ENCODE results near the gene FAM72B. TPM values are rescaled to one million over a fixed set of nuclear protein-coding genes. Genes with fewer than 3 reads are reported as not detected.
A peak's percentile ranks its signal among the peaks of the same experiment; 100 is the strongest.
"Not testable (repeated sequence)": the region's sequence is repeated elsewhere in the genome, so short reads cannot be mapped to it uniquely, and the experiment has no call there.

Gene FAM72B
- total RNA-seq: 9.3 and 10.3 TPM in 2 replicates
- long read RNA-seq, transcript FAM72B-202 (4 exons, 2,396 nt): major isoform, 5 of 6 reads
- long read RNA-seq, partial matches to known transcripts: 0 of 6 reads
- long read RNA-seq, other reads (novel, unspliced or antisense): 0 of 6 reads

DNA sequence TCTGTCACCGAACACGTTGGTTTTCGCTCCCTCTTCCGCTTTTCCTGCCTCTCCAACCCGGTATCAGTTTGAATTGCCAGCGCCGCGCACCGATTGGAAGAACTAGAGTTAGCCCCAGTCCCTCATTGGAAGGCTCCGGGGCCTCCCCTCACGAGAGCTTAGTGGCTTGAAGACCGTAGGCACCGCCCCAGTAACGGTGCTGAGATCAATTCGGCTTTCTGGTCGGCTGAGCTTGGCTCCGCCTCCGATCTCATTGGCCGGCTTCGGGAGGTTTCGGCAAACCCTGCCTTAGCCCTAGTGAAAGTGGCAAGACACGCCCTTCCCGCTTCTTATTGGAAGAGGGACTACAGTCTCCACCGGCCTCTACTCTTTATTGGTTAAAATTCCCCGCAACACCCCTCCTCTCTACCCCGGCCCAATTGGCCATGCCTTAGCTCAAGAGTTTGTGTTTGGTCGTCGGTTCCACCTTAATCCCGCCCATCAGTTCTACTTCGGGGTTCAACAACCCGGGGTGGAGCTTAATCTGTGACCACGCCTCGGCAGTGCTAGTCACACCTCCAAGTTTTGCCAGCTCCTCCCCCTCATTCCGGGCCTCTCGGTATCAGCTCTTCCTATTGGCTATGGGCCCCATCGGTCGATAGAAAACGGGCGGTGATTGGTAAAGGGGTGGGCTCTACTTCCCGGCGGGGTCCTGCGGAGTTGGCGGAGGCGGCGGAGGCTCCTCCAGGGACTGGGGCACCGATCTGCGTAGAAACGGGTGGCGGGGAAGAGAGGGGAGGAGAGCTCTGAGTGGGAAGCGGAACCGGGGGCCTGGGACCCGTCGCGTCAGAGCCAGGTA is at the start of gene FAM72B, which contains the start of gene SRGAP2C:
Gene FAM72B (minus strand): TSS at position 51 of the 838 bp plus-strand sequence. CDS start 851 bp downstream, outside the sequence.
Gene SRGAP2C (plus strand): TSS at position 686 of the 838 bp plus-strand sequence. CDS start 2,472 bp downstream, outside the sequence.
- peak within 1 kb of the TSS; percentile 95 for H3K4me3 Mint-ChIP-seq
- H3K4me1 Mint-ChIP-seq; H3K27me3 Mint-ChIP-seq (ENCODE audit: low read depth); H3K36me3 Mint-ChIP-seq (ENCODE audit: low read depth); H3K9me3 Mint-ChIP-seq: not testable (repeated sequence)
- peak within 1 kb of the TSS; percentile 87 for H3K27ac Mint-ChIP-seq (ENCODE audit: unreplicated experiment)
- peak; percentile 73 for DNase-seq (ENCODE audit: low read depth, low spot score)

GRCh38 chr1:121232445-121233125 is 48.4 kb upstream of the FAM72B start:
- H3K27ac Mint-ChIP-seq (ENCODE audit: unreplicated experiment); DNase-seq (ENCODE audit: low read depth, low spot score); H3K9me3 Mint-ChIP-seq; H3K36me3 Mint-ChIP-seq (ENCODE audit: low read depth); H3K4me1 Mint-ChIP-seq; H3K27me3 Mint-ChIP-seq (ENCODE audit: low read depth); H3K4me3 Mint-ChIP-seq: not testable (repeated sequence)

GRCh38 chr1:121230636-121231035 is 46.5 kb upstream of the FAM72B start:
- not testable (repeated sequence) for DNase-seq (ENCODE audit: low read depth, low spot score); H3K9me3 Mint-ChIP-seq; H3K36me3 Mint-ChIP-seq (ENCODE audit: low read depth); H3K4me1 Mint-ChIP-seq; H3K27ac Mint-ChIP-seq (ENCODE audit: unreplicated experiment); H3K27me3 Mint-ChIP-seq (ENCODE audit: low read depth); H3K4me3 Mint-ChIP-seq

DNA sequence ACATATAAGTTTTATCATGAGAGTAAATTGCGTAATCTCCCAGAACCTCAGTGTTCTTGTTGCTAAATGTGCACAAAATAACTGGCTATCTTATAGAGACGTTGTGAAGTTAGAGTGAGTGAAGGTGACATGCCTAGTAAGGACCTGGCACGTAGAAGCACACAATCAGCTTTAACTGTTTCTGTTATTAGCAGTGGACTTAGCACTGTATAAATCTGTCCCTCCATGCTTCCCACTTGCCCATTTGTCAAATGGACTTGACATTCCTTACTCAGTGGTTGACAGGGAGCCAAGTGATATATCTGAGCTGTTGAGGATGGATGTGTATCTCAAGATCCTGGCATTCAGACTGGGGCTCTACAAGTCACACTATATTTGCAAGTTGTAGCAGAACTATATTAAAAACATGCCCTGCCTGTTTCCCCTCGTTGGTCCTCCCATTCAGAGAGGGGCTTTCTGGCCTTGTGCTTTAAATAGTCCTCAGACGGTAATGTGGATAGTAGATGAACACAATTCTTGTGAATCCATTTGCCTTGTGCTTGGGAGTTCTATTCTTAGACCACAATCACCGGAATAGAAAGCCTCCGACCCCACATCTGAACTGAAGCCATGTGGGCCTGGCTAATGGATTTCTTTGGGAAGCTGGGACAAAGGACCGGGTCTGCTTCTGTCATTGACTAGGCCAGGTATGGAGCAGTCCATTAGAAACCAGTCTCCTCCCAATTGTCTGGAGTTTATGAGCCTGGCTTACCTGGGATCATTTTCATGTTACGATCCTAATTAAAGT is 43.6 kb upstream of the FAM72B start:
- not testable (repeated sequence) for H3K27ac Mint-ChIP-seq (ENCODE audit: unreplicated experiment); H3K36me3 Mint-ChIP-seq (ENCODE audit: low read depth); H3K4me3 Mint-ChIP-seq; H3K27me3 Mint-ChIP-seq (ENCODE audit: low read depth); H3K4me1 Mint-ChIP-seq; DNase-seq (ENCODE audit: low read depth, low spot score); H3K9me3 Mint-ChIP-seq

DNA sequence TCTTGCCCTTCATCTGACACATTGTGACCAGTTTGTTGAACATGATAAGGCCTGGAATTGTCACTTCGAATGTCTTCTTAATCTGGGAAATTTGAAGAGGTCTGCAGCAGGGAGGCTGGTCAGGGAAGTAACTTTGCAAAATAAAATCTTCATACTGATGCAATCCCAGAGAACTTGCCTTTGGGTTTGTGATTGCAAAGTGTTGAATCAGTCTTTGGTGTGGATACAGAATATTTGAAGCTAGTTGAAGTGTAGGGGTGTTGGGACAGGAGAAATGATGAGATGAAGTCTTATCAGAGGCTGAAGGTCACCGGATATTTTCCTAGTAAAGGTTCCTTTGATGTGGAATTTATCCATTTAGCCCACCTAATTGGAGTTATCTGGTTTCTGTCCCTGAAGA is 42.8 kb upstream of the FAM72B start:
- H3K9me3 Mint-ChIP-seq; H3K4me3 Mint-ChIP-seq; H3K27ac Mint-ChIP-seq (ENCODE audit: unreplicated experiment); H3K36me3 Mint-ChIP-seq (ENCODE audit: low read depth); H3K4me1 Mint-ChIP-seq; DNase-seq (ENCODE audit: low read depth, low spot score); H3K27me3 Mint-ChIP-seq (ENCODE audit: low read depth): not testable (repeated sequence)

GRCh38 chr1:121226295-121226904 is 42.3 kb upstream of the FAM72B start:
- not testable (repeated sequence) for H3K27ac Mint-ChIP-seq (ENCODE audit: unreplicated experiment); DNase-seq (ENCODE audit: low read depth, low spot score); H3K9me3 Mint-ChIP-seq; H3K4me1 Mint-ChIP-seq; H3K4me3 Mint-ChIP-seq; H3K36me3 Mint-ChIP-seq (ENCODE audit: low read depth); H3K27me3 Mint-ChIP-seq (ENCODE audit: low read depth)

DNA sequence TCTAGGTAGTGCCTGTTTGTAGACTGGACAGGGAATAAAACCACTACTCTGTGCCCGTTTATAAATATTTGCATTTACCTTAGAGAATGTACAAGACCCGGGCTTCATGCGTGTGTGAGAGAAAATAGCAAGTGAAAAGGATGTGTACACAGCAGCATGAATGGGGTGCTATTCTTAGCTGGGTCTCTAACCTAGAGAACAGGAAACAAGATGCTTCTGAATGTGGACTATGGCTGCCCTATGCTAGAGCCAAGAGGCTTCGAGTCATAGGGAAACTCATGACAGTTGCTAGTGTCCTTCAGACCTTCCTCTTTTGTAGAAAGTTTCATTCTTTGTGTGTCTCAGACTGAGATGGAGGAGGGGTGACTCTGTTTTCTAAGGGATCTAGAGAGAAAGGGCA is 40.6 kb upstream of the FAM72B start:
- H3K9me3 Mint-ChIP-seq; H3K36me3 Mint-ChIP-seq (ENCODE audit: low read depth); DNase-seq (ENCODE audit: low read depth, low spot score); H3K4me1 Mint-ChIP-seq; H3K4me3 Mint-ChIP-seq; H3K27ac Mint-ChIP-seq (ENCODE audit: unreplicated experiment); H3K27me3 Mint-ChIP-seq (ENCODE audit: low read depth): not testable (repeated sequence)

- not testable (repeated sequence) for H3K9me3 Mint-ChIP-seq; H3K4me1 Mint-ChIP-seq; H3K36me3 Mint-ChIP-seq (ENCODE audit: low read depth); DNase-seq (ENCODE audit: low read depth, low spot score); H3K4me3 Mint-ChIP-seq; H3K27ac Mint-ChIP-seq (ENCODE audit: unreplicated experiment); H3K27me3 Mint-ChIP-seq (ENCODE audit: low read depth)
These were observed 37.6 kb upstream of the FAM72B start for GRCh38 chr1:121221770-121222169.

DNA sequence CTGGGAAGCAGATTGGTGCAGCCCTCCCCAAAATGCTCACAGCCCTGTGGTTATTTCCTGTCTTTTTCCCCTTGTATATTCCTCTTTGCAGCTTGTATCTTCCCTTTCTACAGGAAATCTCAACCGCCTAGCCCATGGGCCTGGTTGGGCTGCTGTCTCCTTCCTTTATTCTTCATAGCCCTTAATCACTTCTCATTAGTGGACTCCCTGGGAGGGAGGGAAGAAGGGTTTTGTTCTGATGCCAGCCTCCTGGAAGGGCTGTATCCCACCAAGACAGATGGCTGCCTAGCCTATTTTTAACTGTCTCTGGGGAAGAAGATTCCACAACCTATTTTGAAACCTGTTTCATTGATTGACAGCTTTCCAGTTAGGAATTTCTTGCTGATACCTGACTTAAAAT is 32.5 kb upstream of the FAM72B start:
- not testable (repeated sequence) for H3K4me1 Mint-ChIP-seq; H3K9me3 Mint-ChIP-seq; DNase-seq (ENCODE audit: low read depth, low spot score); H3K27me3 Mint-ChIP-seq (ENCODE audit: low read depth); H3K4me3 Mint-ChIP-seq; H3K27ac Mint-ChIP-seq (ENCODE audit: unreplicated experiment); H3K36me3 Mint-ChIP-seq (ENCODE audit: low read depth)

- not testable (repeated sequence) for H3K27ac Mint-ChIP-seq (ENCODE audit: unreplicated experiment); H3K36me3 Mint-ChIP-seq (ENCODE audit: low read depth); DNase-seq (ENCODE audit: low read depth, low spot score); H3K27me3 Mint-ChIP-seq (ENCODE audit: low read depth); H3K4me3 Mint-ChIP-seq; H3K9me3 Mint-ChIP-seq; H3K4me1 Mint-ChIP-seq
These were observed 31.7 kb upstream of the FAM72B start for GRCh38 chr1:121215699-121216417.

DNA sequence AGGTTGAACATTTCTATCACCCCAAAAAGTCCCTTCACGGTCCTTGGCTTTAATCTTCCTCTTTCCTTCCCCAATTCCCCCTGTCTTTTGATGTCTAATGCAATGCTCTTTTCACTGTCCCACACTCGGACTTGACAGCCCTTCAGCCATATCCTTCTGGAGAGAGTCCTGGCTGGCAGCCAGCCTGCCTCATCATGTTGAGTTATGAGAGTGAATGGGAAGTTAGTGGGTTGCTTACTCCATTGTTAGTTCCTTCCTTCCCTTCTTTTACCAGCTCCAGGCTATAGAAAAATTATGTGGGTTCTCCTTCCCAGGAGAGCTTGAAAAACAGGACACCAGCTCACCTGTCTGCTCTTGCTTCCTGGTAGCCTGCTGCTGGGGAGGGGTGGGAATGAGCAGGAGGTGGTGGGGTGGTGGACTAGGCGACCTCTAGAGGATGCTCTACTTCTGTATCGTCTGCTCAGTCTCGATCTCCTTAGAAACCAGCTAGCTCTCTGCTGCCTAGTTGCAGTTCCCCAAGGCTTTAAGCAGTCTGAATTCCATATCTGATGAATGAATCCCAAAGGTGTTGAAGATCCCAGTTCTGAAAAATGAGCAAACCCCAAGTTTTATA is 30.5 kb upstream of the FAM72B start:
- not testable (repeated sequence) for H3K4me1 Mint-ChIP-seq; DNase-seq (ENCODE audit: low read depth, low spot score); H3K27ac Mint-ChIP-seq (ENCODE audit: unreplicated experiment); H3K4me3 Mint-ChIP-seq; H3K9me3 Mint-ChIP-seq; H3K36me3 Mint-ChIP-seq (ENCODE audit: low read depth); H3K27me3 Mint-ChIP-seq (ENCODE audit: low read depth)

DNA sequence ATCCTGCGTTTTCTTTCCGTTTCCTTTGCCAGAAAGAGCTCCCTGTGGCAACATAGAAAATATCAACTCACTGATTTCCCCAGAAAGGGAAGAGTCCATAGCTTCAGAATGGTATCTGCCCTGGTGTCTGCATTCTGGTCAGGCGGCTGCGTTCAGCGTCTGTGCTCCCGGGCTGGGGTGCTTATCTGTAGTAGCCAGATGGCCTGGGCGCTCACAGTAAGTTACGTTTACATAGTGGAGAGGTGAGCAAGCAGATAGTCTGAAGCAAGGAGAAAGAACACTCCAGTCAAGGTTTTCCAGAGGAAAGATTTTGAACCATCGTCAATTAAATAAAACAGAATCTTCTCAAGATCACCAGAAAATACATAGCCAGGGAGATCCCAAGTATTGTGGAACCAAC is 29.4 kb upstream of the FAM72B start:
- not testable (repeated sequence) for H3K4me3 Mint-ChIP-seq; DNase-seq (ENCODE audit: low read depth, low spot score); H3K4me1 Mint-ChIP-seq; H3K27ac Mint-ChIP-seq (ENCODE audit: unreplicated experiment); H3K36me3 Mint-ChIP-seq (ENCODE audit: low read depth); H3K27me3 Mint-ChIP-seq (ENCODE audit: low read depth); H3K9me3 Mint-ChIP-seq

Data from neural crest cell (in vitro differentiated cells).